Measurements from ENCODE around the gene TYSND1. TPM values are rescaled to one million over a fixed set of nuclear protein-coding genes. Genes with fewer than 3 reads are reported as not detected.
"Not testable (repeated sequence)": the region's sequence is repeated elsewhere in the genome, so short reads cannot be mapped to it uniquely, and the experiment has no call there.

Gene TYSND1
- total and polyA plus RNA-seq, 2 donors from 2014 or later = 12.9 to 13.8 TPM

GRCh38 chr10:70162151-70162891 lies 15.8 kb upstream of the TYSND1 start:
- Histone ChIP-seq H3K9ac (ENCODE audit: low read length in 3 of 3) (no peak overlapping the region), H3K4me1 (ENCODE audit: control insufficient read depth in 2 of 3, insufficient read depth in 2 of 3, low read depth in 1 of 3, low read length in 3 of 3) (peaks cover 0 to 4% (median 0%) of the 10 kb centered on the region in 3 donors), H3K4me3 (ENCODE audit: low read length in 3 of 3) (no peak overlapping the region), H3K36me3 (ENCODE audit: control insufficient read depth in 2 of 3, insufficient read depth in 3 of 3, low read length in 3 of 3) (peaks cover 0 to 6% (median 0%) of the 10 kb centered on the region in 3 donors), H3K27me3 (ENCODE audit: control insufficient read depth, insufficient read depth, low read length) (no peaks in the 10 kb centered on the region), H3K9me3 (ENCODE audit: control insufficient read depth in 2 of 3, insufficient read depth in 1 of 3, low read length in 3 of 3) (no peaks in the 10 kb centered on the region), H3K27ac (ENCODE audit: low read depth in 2 of 2, low read length in 2 of 2) (no peak overlapping the region)
- DNase-seq (no peak), FAIRE-seq (no peak)
- intact Hi-C loops (cut with DNase I) = no loop called here
- TF ChIP-seq, protein P1, sequence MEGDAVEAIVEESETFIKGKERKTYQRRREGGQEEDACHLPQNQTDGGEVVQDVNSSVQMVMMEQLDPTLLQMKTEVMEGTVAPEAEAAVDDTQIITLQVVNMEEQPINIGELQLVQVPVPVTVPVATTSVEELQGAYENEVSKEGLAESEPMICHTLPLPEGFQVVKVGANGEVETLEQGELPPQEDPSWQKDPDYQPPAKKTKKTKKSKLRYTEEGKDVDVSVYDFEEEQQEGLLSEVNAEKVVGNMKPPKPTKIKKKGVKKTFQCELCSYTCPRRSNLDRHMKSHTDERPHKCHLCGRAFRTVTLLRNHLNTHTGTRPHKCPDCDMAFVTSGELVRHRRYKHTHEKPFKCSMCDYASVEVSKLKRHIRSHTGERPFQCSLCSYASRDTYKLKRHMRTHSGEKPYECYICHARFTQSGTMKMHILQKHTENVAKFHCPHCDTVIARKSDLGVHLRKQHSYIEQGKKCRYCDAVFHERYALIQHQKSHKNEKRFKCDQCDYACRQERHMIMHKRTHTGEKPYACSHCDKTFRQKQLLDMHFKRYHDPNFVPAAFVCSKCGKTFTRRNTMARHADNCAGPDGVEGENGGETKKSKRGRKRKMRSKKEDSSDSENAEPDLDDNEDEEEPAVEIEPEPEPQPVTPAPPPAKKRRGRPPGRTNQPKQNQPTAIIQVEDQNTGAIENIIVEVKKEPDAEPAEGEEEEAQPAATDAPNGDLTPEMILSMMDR (IDR thresholded peaks at IDR 0.05; ENCODE audit: borderline replicate concordance, extremely low read depth, insufficient read depth) = no peak

DNA sequence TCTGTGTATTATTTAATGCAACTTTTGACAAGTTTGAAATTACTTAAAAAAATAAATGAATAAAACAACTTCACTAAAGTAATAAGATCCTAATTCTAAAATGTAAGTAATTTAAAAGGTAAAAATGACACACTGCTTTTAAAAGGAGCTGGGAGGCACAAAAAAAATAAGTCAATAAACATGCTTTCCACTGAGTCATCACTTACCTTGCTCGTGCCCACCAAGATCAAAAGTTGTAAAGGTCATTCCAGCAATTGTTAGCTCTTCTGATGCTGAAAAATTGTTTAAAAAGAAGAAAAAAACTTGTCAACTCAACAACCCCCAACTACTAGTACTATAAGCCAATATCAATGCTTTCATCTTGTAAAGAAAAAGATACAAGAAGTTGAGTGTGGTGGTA lies 14.3 kb upstream of the TYSND1 start:
- TF ChIP-seq, protein P1 (IDR thresholded peaks at IDR 0.05; ENCODE audit: borderline replicate concordance, extremely low read depth, insufficient read depth) = no peak
- no peak overlapping the region for H3K4me3 ChIP-seq (ENCODE audit: low read length in 3 of 3)
- no peak overlapping the region for H3K9ac ChIP-seq (ENCODE audit: low read length in 3 of 3)
- FAIRE-seq = no peak
- H3K4me1 ChIP-seq (ENCODE audit: control insufficient read depth in 2 of 3, insufficient read depth in 2 of 3, low read depth in 1 of 3, low read length in 3 of 3) = peaks cover 0 to 4% (median 0%) of the 10 kb centered on the region in 3 donors
- H3K27ac ChIP-seq (ENCODE audit: low read depth in 2 of 2, low read length in 2 of 2) = no peak overlapping the region
- H3K9me3 ChIP-seq (ENCODE audit: control insufficient read depth in 2 of 3, insufficient read depth in 1 of 3, low read length in 3 of 3) = no peaks in the 10 kb centered on the region
- intact Hi-C loops (cut with DNase I) = no loop called here
- peaks cover 3 to 9% (median 9%) of the 10 kb centered on the region in 3 donors for H3K36me3 ChIP-seq (ENCODE audit: control insufficient read depth in 2 of 3, insufficient read depth in 3 of 3, low read length in 3 of 3)
- no peak for DNase-seq
- H3K27me3 ChIP-seq (ENCODE audit: control insufficient read depth, insufficient read depth, low read length) = no peaks in the 10 kb centered on the region

DNA sequence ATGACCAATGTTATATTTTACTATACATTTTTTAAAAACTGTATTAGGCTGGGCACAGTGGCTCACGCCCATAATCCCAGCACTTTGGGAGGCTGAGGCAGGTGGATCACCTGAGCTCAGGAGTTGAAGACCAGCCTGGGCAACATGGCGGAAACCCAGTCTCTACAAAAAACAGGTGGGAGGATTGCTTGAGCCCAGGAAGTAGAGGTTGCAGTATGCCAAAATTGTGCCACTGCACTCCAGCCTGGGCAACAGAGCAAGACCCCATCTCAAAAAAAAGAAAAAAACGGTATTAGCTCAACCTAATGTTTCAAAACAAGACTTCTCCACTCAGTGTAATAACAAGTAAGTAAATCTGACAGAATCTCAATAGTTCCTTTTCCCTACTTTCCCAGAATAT lies 12.9 kb upstream of the TYSND1 start:
- H3K4me3 ChIP-seq (ENCODE audit: low read length in 3 of 3); H3K9me3 ChIP-seq (ENCODE audit: control insufficient read depth in 2 of 3, insufficient read depth in 1 of 3, low read length in 3 of 3); DNase-seq; FAIRE-seq; H3K27ac ChIP-seq (ENCODE audit: low read depth in 2 of 2, low read length in 2 of 2); H3K9ac ChIP-seq (ENCODE audit: low read length in 3 of 3); H3K4me1 ChIP-seq (ENCODE audit: control insufficient read depth in 2 of 3, insufficient read depth in 2 of 3, low read depth in 1 of 3, low read length in 3 of 3); H3K27me3 ChIP-seq (ENCODE audit: control insufficient read depth, insufficient read depth, low read length); intact Hi-C loops (cut with DNase I): not testable (repeated sequence)
- peaks cover 8 to 16% (median 11%) of the 10 kb centered on the region in 3 donors for H3K36me3 ChIP-seq (ENCODE audit: control insufficient read depth in 2 of 3, insufficient read depth in 3 of 3, low read length in 3 of 3)

DNA sequence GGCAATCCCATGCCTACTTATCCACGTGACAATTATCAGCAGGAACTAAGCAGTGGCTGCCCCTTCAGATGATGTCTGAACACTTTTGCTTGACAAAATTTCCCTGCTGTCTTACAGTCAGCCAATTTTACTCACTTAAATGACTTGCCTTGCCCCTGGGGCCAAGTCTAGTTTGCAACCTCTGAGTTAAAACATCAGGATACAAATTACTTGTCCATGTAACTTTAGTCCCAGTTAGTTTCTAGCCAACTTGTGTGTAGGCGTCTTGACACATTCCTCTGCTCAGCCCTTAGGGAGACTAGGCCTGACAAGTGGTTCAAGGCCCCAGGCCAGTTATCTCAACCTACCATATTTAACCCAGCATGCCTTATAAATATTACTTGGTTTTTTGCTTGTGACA lies 11.6 kb upstream of the TYSND1 start:
- TF ChIP-seq, protein P1 (IDR thresholded peaks at IDR 0.05; ENCODE audit: borderline replicate concordance, extremely low read depth, insufficient read depth) = no peak
- peaks cover 8 to 28% (median 11%) of the 10 kb centered on the region in 3 donors for H3K36me3 ChIP-seq (ENCODE audit: control insufficient read depth in 2 of 3, insufficient read depth in 3 of 3, low read length in 3 of 3)
- no peaks in the 10 kb centered on the region for H3K27me3 ChIP-seq (ENCODE audit: control insufficient read depth, insufficient read depth, low read length)

More for the DNA sequence above, 11.6 kb upstream of the TYSND1 start:
- H3K9me3 ChIP-seq (ENCODE audit: control insufficient read depth in 2 of 3, insufficient read depth in 1 of 3, low read length in 3 of 3) = no peaks in the 10 kb centered on the region
- DNase-seq (peak in 1 of 5 donors; percentile 19), FAIRE-seq (no peak)
- intact Hi-C loops (cut with DNase I) = no loop called here
- H3K27ac ChIP-seq (ENCODE audit: low read depth in 2 of 2, low read length in 2 of 2) = no peak overlapping the region
- no peak overlapping the region for H3K4me3 ChIP-seq (ENCODE audit: low read length in 3 of 3)
- peaks cover 0 to under 1% (median 0%) of the 10 kb centered on the region in 3 donors for H3K4me1 ChIP-seq (ENCODE audit: control insufficient read depth in 2 of 3, insufficient read depth in 2 of 3, low read depth in 1 of 3, low read length in 3 of 3)
- H3K9ac ChIP-seq (ENCODE audit: low read length in 3 of 3) = no peak overlapping the region
